IMR-90 (cell line): ENCODE results near the gene TRPC6. TPM values are rescaled to one million over a fixed set of nuclear protein-coding genes. Genes with fewer than 3 reads are reported as not detected.

Experiments used
- ATAC-seq: fragments of 200-7000 bp; cut with Tn5 transposase; 2 replicates; pipeline ENCODE4 v1.9.1; 2020; ENCODE audit warnings: low read depth, mild to moderate bottlenecking, moderate library complexity
- BruUV-seq: library from RNA; stranded (reverse); fragments of 400-500 nt; replicated peaks from 2 replicates; lab custom pipeline; 2021; lab: Mats Ljungman, UMichigan
- CTCF ChIA-PET: fragments of 300-600 bp; formaldehyde crosslinking; extraction: SDS; loops from one replicate; lab custom pipeline; 2021; ENCODE audit warnings: antibody characterized with exemption; lab: Yijun Ruan, JAX
- POLR2A ChIA-PET: fragments of 300-600 bp; sonication (Branson Sonifier 250); formaldehyde crosslinking; loops from one replicate; lab custom pipeline; 2022; ENCODE audit warnings: antibody characterized with exemption; ENCODE audit not compliant: unreplicated experiment; lab: Charles Lee
- DNase-seq: peaks from one replicate; pipeline ENCODE4 v3.0.0; 2013
- H2AFZ ChIP-seq: replicated peaks from 2 replicates; pipeline ENCODE3; 2013; ENCODE audit warnings: low read length, mild to moderate bottlenecking; ENCODE audit not compliant: poor library complexity
- H2AK5ac ChIP-seq: 2 replicates; pipeline ENCODE4 v1.6.1; 2013; ENCODE audit warnings: low read depth, low read length, inconsistent platforms
- H2AK9ac ChIP-seq: replicated peaks from 2 replicates; pipeline ENCODE3; 2013; ENCODE audit warnings: mild to moderate bottlenecking, low read depth, low read length, moderate library complexity; ENCODE audit not compliant: poor library complexity
- H2BK120ac ChIP-seq: 2 replicates; pipeline ENCODE4 v1.6.1; 2013; ENCODE audit warnings: low read depth, low read length, inconsistent platforms
- H2BK15ac ChIP-seq: 3 replicates; pipeline ENCODE4 v1.6.1; 2013; ENCODE audit warnings: low read depth, low read length, inconsistent platforms
- H2BK20ac ChIP-seq: 2 replicates; pipeline ENCODE4 v1.6.1; 2013; ENCODE audit warnings: low read depth, mild to moderate bottlenecking, inconsistent platforms, low read length, moderate library complexity
- H2BK5ac ChIP-seq: 2 replicates; pipeline ENCODE4 v1.6.1; 2013; ENCODE audit warnings: mild to moderate bottlenecking, low read depth, low read length, inconsistent platforms; ENCODE audit not compliant: poor library complexity, severe bottlenecking
- H3K14ac ChIP-seq: replicated peaks from 2 replicates; pipeline ENCODE4 v1.6.1; 2013; ENCODE audit warnings: low read depth, low read length, inconsistent platforms
- H3K18ac ChIP-seq: 2 replicates; pipeline ENCODE4 v1.6.1; 2013; ENCODE audit warnings: low read depth, low read length, control low read depth
- H3K23ac ChIP-seq: 2 replicates; pipeline ENCODE4 v1.6.1; 2013; ENCODE audit warnings: low read depth, low read length, inconsistent platforms
- H3K27ac ChIP-seq: 2 replicates; pipeline ENCODE4 v1.5.1; 2013; ENCODE audit warnings: mild to moderate bottlenecking, control low read depth, low read length; ENCODE audit not compliant: insufficient read depth
- H3K27me3 ChIP-seq: 2 replicates; pipeline ENCODE4 v1.6.1; 2013; ENCODE audit warnings: low read length; ENCODE audit not compliant: control insufficient read depth, insufficient read depth
- H3K36me3 ChIP-seq: 2 replicates; pipeline ENCODE4 v1.6.1; 2013; ENCODE audit warnings: low read length, mixed read lengths; ENCODE audit not compliant: control insufficient read depth, insufficient read depth
- H3K4ac ChIP-seq: 2 replicates; pipeline ENCODE4 v1.6.1; 2013; ENCODE audit warnings: low read depth, low read length, inconsistent platforms
- H3K4me1 ChIP-seq: 2 replicates; pipeline ENCODE4 v1.6.1; 2013; ENCODE audit warnings: low read length, mixed read lengths; ENCODE audit not compliant: control insufficient read depth, insufficient read depth
- H3K4me2 ChIP-seq: 2 replicates; pipeline ENCODE4 v1.6.1; 2013; ENCODE audit warnings: low read depth, mild to moderate bottlenecking, control low read depth, low read length, moderate library complexity
- H3K4me3 ChIP-seq: 2 replicates; pipeline ENCODE4 v1.5.1; 2013; ENCODE audit warnings: low read depth, mild to moderate bottlenecking, control low read depth, low read length, moderate library complexity; ENCODE audit not compliant: insufficient read depth
- H3K56ac ChIP-seq: 2 replicates; pipeline ENCODE4 v1.6.1; 2013; ENCODE audit warnings: low read length, inconsistent platforms; ENCODE audit not compliant: insufficient read depth; ENCODE audit errors: extremely low read depth
- H3K79me1 ChIP-seq, 2 experiments: 2 replicates each; pipeline ENCODE4 v1.6.1; 2013; ENCODE audit warnings: low read length in 2 of 2, inconsistent platforms in 1 of 2, low read depth in 1 of 2
- H3K9ac ChIP-seq: 2 replicates; pipeline ENCODE4 v1.6.1; 2013; ENCODE audit warnings: low read depth, low read length, control low read depth
- H3K9me1 ChIP-seq: 2 replicates; pipeline ENCODE4 v1.6.1; 2013; ENCODE audit warnings: low read length, inconsistent platforms; ENCODE audit not compliant: insufficient read depth
- H3K9me3 ChIP-seq: 2 replicates; pipeline ENCODE4 v1.6.1; 2013; ENCODE audit warnings: low read length; ENCODE audit not compliant: control insufficient read depth, insufficient read depth
- H4K20me1 ChIP-seq: 2 replicates; pipeline ENCODE4 v1.6.1; 2013; ENCODE audit warnings: low read length, inconsistent platforms; ENCODE audit not compliant: insufficient read depth
- H4K5ac ChIP-seq: 2 replicates; pipeline ENCODE4 v1.6.1; 2013; ENCODE audit warnings: mild to moderate bottlenecking, low read depth, low read length, control low read depth
- H4K8ac ChIP-seq, 2 experiments: 2 replicates each; pipeline ENCODE4 v1.6.1; 2013; ENCODE audit warnings: low read depth in 2 of 2, low read length in 2 of 2, control low read depth in 1 of 2, inconsistent platforms in 1 of 2
- H4K91ac ChIP-seq: 2 replicates; pipeline ENCODE4 v1.6.1; 2013; ENCODE audit warnings: low read depth, low read length, inconsistent platforms; ENCODE audit not compliant: insufficient read depth
- BHLHE40 ChIP-seq: fragments of 150-350 bp; IDR thresholded peaks from 2 replicates; pipeline ENCODE4 v1.6.1; 2016; ENCODE audit warnings: mild to moderate bottlenecking, low read depth, low read length
- CEBPB ChIP-seq: IDR thresholded peaks from 2 replicates; pipeline ENCODE4 v1.6.1; 2012; ENCODE audit warnings: low read depth, low read length, improper control_type of control experiment
- CHD1 ChIP-seq: IDR thresholded peaks from 2 replicates; pipeline ENCODE4 v1.6.1; 2012; ENCODE audit warnings: low read depth, low read length, improper control_type of control experiment
- FOS ChIP-seq: fragments of 150-350 bp; IDR thresholded peaks from 2 replicates; pipeline ENCODE4 v1.6.1; 2016; ENCODE audit warnings: low read depth, low read length
- MAFK ChIP-seq: IDR thresholded peaks from 2 replicates; pipeline ENCODE4 v1.6.1; 2012; ENCODE audit warnings: low read depth, low read length, improper control_type of control experiment
- MAZ ChIP-seq: IDR thresholded peaks from 2 replicates; pipeline ENCODE4 v1.6.1; 2012; ENCODE audit warnings: low read depth, mild to moderate bottlenecking, low read length, improper control_type of control experiment, moderate library complexity, borderline replicate concordance
- MXI1 ChIP-seq: IDR thresholded peaks from 2 replicates; pipeline ENCODE4 v1.6.1; 2012; ENCODE audit warnings: low read depth, mild to moderate bottlenecking, low read length, moderate library complexity, borderline replicate concordance
- NFE2L2 ChIP-seq: fragments of 150-350 bp; IDR thresholded peaks from 2 replicates; pipeline ENCODE4 v1.6.1; 2016; ENCODE audit warnings: low read depth, mild to moderate bottlenecking, low read length
- POLR2A ChIP-seq: IDR thresholded peaks from 2 replicates; pipeline ENCODE4 v1.6.1; 2012; ENCODE audit warnings: mild to moderate bottlenecking, low read depth, low read length
- WGBS, 2 experiments: methylation state at CpG; one replicate each; pipeline versions ENCODE4 v1.1.5 to v1.1.7; 2013; ENCODE audit warnings: missing lambda C conversion rate in 2 of 2; ENCODE audit not compliant: insufficient read length in 1 of 2; ENCODE audit errors: extremely low coverage in 2 of 2; 5-methylcytosine and 5-hydroxymethylcytosine counted together
- dilution Hi-C: fragments of 300-500 bp; cut with HindIII; formaldehyde crosslinking; loops from one replicate; pipeline ENCODE4 v1.14.3; 2018; ENCODE audit warnings: low sequenced_read_pairs; ENCODE audit not compliant: unreplicated experiment
- in situ Hi-C: fragments of 300-500 bp; cut with MboI; formaldehyde crosslinking; loops from 3 replicates; pipeline ENCODE4 v1.14.3; 2019; ENCODE audit warnings: low sequenced_read_pairs, inconsistent platforms, mixed read lengths
- intact Hi-C: fragments of 100-400 bp; cut with micrococcal nuclease; formaldehyde crosslinking; loops from 2 replicates; pipeline ENCODE4 v1.10.0; 2022
- polyA plus RNA-seq, 3 experiments: library from polyadenylated mRNA; depleted of rRNA; stranded (reverse); fragments of >200 nt; gene quantifications; 2 replicates each; pipeline ENCODE4 v1.2.3, GENCODE V29; 2012; ENCODE audit warnings: low replicate concordance in 1 of 3
- total RNA-seq: library from RNA; depleted of rRNA; stranded (reverse); fragments of >200 nt; gene quantifications from 2 replicates; pipeline ENCODE4 v1.2.3, GENCODE V29; 2012
- TF ChIP-seq, protein P1 (sequence below): conservative IDR thresholded peaks from 2 replicates; pipeline ENCODE4 v1.5.1; 2012; ENCODE audit warnings: mild to moderate bottlenecking, low read depth, low read length, improper control_type of control experiment
- TF ChIP-seq, protein P2 (sequence below): fragments of 150-350 bp; IDR thresholded peaks from 2 replicates; pipeline ENCODE4 v1.6.1; 2016; ENCODE audit warnings: low read depth, mild to moderate bottlenecking, low read length, moderate library complexity, borderline replicate concordance

The TRPC6 gene
- total and polyA plus RNA-seq, 2 of the 4 experiments (the other 2 are of a cell fraction), result 0.99 to 2.3 TPM

DNA sequence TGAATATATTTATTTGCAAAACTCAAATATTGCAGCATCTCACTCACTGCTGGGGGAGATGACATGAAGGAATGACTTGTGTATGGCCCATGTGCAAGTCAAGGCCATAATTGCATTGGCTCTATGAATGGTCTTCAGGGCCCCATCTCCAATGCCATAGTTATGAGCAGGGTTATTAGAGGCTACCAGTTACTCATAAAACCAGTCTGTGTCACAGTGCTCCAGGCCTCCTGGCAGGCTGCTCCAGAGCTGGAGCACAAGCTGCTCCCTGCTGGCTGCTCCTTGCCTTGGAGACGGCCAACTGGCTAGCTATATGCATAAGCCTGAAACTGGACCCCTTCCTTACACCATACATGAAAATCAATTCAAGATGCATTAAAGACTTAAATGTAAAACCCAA, 145.7 kb downstream of the TRPC6 start:
- Histone ChIP-seq H3K23ac (no peak overlapping the region), H3K4ac (no peak overlapping the region), H4K20me1 (peaks cover 4% of the 10 kb centered on the region; the same call in 1 of the 2 replicates), H3K27me3 (no peaks in the 10 kb centered on the region), H4K5ac (no peak overlapping the region), H2BK5ac (no peak overlapping the region), H3K36me3 (no peaks in the 10 kb centered on the region), H3K79me1 (no peaks in the 10 kb centered on the region), H3K18ac (no peak overlapping the region), H3K9me3 (no peaks in the 10 kb centered on the region), H2BK120ac (no peak overlapping the region), H2AK5ac (no peak overlapping the region), H3K56ac (no peak overlapping the region), H2AK9ac (no peak overlapping the region), H3K14ac (no peak overlapping the region), H3K4me1 (peaks cover 9% of the 10 kb centered on the region), H3K9me1 (peaks cover 12% of the 10 kb centered on the region), H3K27ac (no peak overlapping the region), H2BK20ac (no peak overlapping the region), H3K4me2 (no peak overlapping the region), H4K91ac (no peak overlapping the region), H2BK15ac (no peak overlapping the region), H4K8ac (no peak overlapping the region), H2AFZ (no peak overlapping the region), H3K4me3 (no peak overlapping the region), H3K9ac (no peak overlapping the region)
- no CpG with 5 or more reads among the region's 1 CpG for WGBS, 2 experiments
- ATAC-seq, result no peak
- ChIA-PET POLR2A (no interaction called here), CTCF (no interaction called here)
- intact Hi-C loops, result no loop called here
- no peak for DNase-seq
- in situ Hi-C loops, result loop anchor here (25.0 kb wide), 1 partner anchor 1049 kb away; no protein-coding TSS in a partner anchor
- no TSS peak for BruUV-seq
- dilution Hi-C loops, result no loop called here
- TF ChIP-seq, protein P1, sequence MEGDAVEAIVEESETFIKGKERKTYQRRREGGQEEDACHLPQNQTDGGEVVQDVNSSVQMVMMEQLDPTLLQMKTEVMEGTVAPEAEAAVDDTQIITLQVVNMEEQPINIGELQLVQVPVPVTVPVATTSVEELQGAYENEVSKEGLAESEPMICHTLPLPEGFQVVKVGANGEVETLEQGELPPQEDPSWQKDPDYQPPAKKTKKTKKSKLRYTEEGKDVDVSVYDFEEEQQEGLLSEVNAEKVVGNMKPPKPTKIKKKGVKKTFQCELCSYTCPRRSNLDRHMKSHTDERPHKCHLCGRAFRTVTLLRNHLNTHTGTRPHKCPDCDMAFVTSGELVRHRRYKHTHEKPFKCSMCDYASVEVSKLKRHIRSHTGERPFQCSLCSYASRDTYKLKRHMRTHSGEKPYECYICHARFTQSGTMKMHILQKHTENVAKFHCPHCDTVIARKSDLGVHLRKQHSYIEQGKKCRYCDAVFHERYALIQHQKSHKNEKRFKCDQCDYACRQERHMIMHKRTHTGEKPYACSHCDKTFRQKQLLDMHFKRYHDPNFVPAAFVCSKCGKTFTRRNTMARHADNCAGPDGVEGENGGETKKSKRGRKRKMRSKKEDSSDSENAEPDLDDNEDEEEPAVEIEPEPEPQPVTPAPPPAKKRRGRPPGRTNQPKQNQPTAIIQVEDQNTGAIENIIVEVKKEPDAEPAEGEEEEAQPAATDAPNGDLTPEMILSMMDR, result no peak
- TF ChIP-seq CEBPB, result no peak
- TF ChIP-seq BHLHE40, result no peak
- no peak for TF ChIP-seq MAZ
- no peak for TF ChIP-seq MXI1
- TF ChIP-seq, protein P2, sequence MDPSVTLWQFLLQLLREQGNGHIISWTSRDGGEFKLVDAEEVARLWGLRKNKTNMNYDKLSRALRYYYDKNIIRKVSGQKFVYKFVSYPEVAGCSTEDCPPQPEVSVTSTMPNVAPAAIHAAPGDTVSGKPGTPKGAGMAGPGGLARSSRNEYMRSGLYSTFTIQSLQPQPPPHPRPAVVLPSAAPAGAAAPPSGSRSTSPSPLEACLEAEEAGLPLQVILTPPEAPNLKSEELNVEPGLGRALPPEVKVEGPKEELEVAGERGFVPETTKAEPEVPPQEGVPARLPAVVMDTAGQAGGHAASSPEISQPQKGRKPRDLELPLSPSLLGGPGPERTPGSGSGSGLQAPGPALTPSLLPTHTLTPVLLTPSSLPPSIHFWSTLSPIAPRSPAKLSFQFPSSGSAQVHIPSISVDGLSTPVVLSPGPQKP, result no peak
- no peak for TF ChIP-seq MAFK
- TF ChIP-seq CHD1, result no peak
- no peak for TF ChIP-seq NFE2L2
- TF ChIP-seq FOS, result no peak
- no peak for TF ChIP-seq POLR2A
